HFFc6 (cell line): ENCODE data around the gene SMIM33. TPM values are rescaled to one million over a fixed set of nuclear protein-coding genes. Genes with fewer than 3 reads are reported as not detected.
"Not testable (repeated sequence)": the region's sequence is repeated elsewhere in the genome, so short reads cannot be mapped to it uniquely, and the experiment has no call there.

Experiments
- DNase-seq: peaks from one replicate; pipeline ENCODE4 v3.0.0-alpha.2; 2018
- H3K27ac Mint-ChIP-seq: 2 replicates; pipeline ENCODE4 v1.8.0; 2020; ENCODE audit warnings: mild to moderate bottlenecking, mixed read lengths
- H3K27me3 Mint-ChIP-seq: 2 replicates; pipeline ENCODE4 v1.8.0; 2021; ENCODE audit warnings: mild to moderate bottlenecking, moderate library complexity, mixed read lengths; ENCODE audit not compliant: insufficient read depth
- H3K36me3 Mint-ChIP-seq: 2 replicates; pipeline ENCODE4 v1.8.0; 2021; ENCODE audit warnings: low read depth, mixed read lengths
- H3K4me1 Mint-ChIP-seq: 2 replicates; pipeline ENCODE4 v1.8.0; 2020; ENCODE audit warnings: low read depth, mixed read lengths
- H3K4me3 Mint-ChIP-seq: 2 replicates; pipeline ENCODE4 v1.8.0; 2020; ENCODE audit warnings: mild to moderate bottlenecking, moderate library complexity, mixed read lengths
- H3K9me3 Mint-ChIP-seq: 2 replicates; pipeline ENCODE4 v1.8.0; 2020; ENCODE audit warnings: mild to moderate bottlenecking, mixed read lengths
- total RNA-seq, 6 experiments: library from RNA; stranded (reverse); fragmentation: NEBNext Ultra II Directional; extraction: Animal tissue kit (Norgen Biotek cat#: 25700); gene quantifications; 2 replicates in 1 of 6; 3 replicates in 5 of 6; pipeline ENCODE4 v1.2.3, GENCODE V29; 2021
- TF ChIP-seq, protein P1 (sequence below): fragments of 200-600 bp; sonication (generic); IDR thresholded peaks from 2 replicates; pipeline ENCODE4 v1.5.0; 2021; ENCODE audit warnings: antibody characterized with exemption, mild to moderate bottlenecking

SMIM33 gene
- total RNA-seq, 6 experiments from 2014 or later = not detected

DNA sequence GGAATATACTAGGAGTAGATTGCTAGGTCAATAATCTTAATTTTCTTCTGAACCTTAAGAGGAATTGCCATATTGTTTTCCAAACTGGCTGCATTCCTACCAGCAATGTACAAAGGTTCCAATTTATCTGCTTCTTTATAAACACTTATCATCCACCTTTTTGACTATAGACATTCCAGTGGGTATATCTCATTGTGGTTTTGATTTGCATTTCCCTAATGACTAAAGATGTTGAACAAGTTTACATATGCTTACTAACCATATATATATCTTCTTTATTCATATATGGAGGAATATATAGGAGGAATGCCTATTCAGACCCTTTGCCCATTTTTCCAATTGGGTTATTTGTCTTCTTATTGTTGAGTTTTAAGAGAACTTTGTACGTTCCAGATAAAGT, 39.1 kb upstream of the SMIM33 start:
- DNase-seq = no peak
- Mint-ChIP-seq H3K9me3 (no peaks in the 10 kb centered on the region), H3K36me3 (peaks cover 5% of the 10 kb centered on the region; the same call in 1 of the 2 replicates), H3K4me1 (peaks cover 14% of the 10 kb centered on the region), H3K27me3 (no peaks in the 10 kb centered on the region; the same call in 1 of the 2 replicates), H3K4me3 (no peak overlapping the region), H3K27ac (no peak overlapping the region)
- TF ChIP-seq, protein P1, sequence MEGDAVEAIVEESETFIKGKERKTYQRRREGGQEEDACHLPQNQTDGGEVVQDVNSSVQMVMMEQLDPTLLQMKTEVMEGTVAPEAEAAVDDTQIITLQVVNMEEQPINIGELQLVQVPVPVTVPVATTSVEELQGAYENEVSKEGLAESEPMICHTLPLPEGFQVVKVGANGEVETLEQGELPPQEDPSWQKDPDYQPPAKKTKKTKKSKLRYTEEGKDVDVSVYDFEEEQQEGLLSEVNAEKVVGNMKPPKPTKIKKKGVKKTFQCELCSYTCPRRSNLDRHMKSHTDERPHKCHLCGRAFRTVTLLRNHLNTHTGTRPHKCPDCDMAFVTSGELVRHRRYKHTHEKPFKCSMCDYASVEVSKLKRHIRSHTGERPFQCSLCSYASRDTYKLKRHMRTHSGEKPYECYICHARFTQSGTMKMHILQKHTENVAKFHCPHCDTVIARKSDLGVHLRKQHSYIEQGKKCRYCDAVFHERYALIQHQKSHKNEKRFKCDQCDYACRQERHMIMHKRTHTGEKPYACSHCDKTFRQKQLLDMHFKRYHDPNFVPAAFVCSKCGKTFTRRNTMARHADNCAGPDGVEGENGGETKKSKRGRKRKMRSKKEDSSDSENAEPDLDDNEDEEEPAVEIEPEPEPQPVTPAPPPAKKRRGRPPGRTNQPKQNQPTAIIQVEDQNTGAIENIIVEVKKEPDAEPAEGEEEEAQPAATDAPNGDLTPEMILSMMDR = no peak

DNA sequence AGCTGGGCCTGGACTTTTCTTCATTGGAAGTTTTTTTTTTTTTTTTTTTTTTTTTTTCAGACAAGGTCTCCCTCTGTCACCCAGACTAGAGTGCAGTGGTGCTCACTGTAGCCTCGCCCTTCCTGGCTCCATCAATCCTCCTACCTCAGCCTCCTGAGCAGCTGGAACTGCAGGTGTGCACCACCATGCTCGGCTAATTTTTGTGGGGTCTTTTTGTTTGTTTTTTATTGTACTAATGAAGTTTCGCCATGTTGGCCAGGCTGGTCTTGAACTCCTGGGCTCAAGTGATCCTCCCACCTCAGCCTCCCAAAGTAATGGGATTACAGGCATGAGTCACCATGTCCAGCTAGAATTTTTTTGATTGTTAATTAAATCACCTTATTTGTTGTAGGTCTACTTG, 35.1 kb upstream of the SMIM33 start:
- Mint-ChIP-seq H3K4me3 (no peak overlapping the region), H3K4me1 (peaks cover 30% of the 10 kb centered on the region), H3K27me3 (no peaks in the 10 kb centered on the region; the same call in 1 of the 2 replicates), H3K27ac (no peak overlapping the region), H3K9me3 (no peaks in the 10 kb centered on the region), H3K36me3 (peaks cover 5% of the 10 kb centered on the region; the same call in 1 of the 2 replicates)
- DNase-seq = no peak
- TF ChIP-seq, protein P1 = no peak

DNA sequence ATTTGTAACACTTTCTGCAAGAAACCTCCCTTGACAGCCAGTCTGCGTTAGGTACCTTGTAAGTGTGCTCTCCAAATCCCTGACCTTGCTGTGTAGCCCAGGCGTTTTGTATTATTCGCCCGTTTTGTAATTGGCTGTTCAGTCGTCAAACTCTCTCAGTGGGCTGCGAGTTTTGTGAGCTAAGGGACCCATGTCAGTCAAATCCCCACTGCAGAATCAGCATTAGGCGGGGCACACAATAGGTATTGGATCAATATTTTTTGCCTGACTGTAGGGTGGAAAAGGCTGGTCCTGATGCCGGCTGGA, 32.1 kb upstream of the SMIM33 start:
- H3K27me3 Mint-ChIP-seq = no peaks in the 10 kb centered on the region; the same call in 1 of the 2 replicates
- peak overlapping the region; percentile 97 for H3K27ac Mint-ChIP-seq
- peaks cover 36% of the 10 kb centered on the region for H3K4me1 Mint-ChIP-seq
- TF ChIP-seq, protein P1 = no peak
- H3K9me3 Mint-ChIP-seq = no peaks in the 10 kb centered on the region
- DNase-seq = no peak
- H3K36me3 Mint-ChIP-seq = no peaks in the 10 kb centered on the region
- H3K4me3 Mint-ChIP-seq = peak overlapping the region; percentile 97

DNA sequence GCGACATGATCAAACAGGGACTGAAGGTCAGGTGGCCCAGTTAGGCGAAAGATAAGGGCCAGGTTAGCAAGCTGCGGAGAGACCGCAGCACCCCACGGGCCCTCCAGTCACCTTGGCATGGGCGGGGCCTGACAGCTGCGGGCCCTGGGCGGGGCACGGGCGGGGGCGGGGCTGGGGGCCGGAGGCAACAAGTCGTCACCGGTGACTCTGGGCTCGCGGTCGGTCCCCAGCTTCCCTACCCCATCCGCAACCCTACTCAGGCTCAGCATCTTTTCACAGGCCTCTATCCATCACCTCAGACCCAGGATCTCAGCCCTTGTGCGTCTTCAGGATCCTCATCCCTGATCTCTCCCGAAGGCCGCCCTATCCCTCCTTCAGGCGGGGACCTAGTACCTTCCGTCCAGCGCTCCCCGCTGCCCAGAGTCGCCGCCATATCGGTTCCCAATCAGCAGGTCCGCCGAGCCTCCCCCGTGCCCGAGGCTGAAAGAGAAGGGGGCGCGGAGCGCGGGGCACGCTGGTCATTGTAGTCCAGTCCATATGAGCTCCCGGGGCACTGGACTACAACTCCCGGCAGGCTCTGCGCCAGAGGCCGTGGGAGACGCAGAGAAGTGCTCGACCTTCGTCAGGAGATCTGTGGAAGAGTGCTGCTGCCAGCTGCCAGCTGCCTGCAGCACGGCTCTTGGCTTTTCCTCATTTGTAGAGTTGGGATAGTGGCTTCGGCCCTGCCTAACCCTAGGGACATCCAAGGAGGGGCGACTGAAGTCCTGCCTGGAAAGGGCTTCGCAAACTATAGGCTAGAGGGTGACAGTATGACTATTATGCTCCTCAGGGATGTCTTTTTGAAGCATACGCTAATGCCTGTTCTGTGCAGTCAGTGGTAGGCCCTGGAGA, 31.5 kb upstream of the SMIM33 start, which contains the start of gene DNAJC18:
TSS of gene DNAJC18 (minus strand) at position 513 of the 891 bp plus-strand sequence. CDS start at position 433, 80 bp downstream.
- H3K9me3 Mint-ChIP-seq = no peaks in the 10 kb centered on the region
- TF ChIP-seq, protein P1 = no peak
- peak within 1 kb of the TSS; percentile 97 for H3K4me3 Mint-ChIP-seq
- H3K27ac Mint-ChIP-seq = peak within 1 kb of the TSS; percentile 97
- H3K4me1 Mint-ChIP-seq = peaks cover 42% of the 10 kb centered on the region
- peak; percentile 81 for DNase-seq
- H3K27me3 Mint-ChIP-seq = no peaks in the 10 kb centered on the region; the same call in 1 of the 2 replicates
- H3K36me3 Mint-ChIP-seq = no peaks in the 10 kb centered on the region

- H3K27ac Mint-ChIP-seq, H3K27me3 Mint-ChIP-seq, H3K36me3 Mint-ChIP-seq, H3K4me3 Mint-ChIP-seq, H3K9me3 Mint-ChIP-seq, DNase-seq: not testable (repeated sequence)
- H3K4me1 Mint-ChIP-seq = peaks cover 54% of the 10 kb centered on the region
These were observed 30.4 kb upstream of the SMIM33 start for GRCh38 chr5:139440416-139440815.

- Mint-ChIP-seq H3K4me1 (peaks cover 70% of the 10 kb centered on the region), H3K36me3 (no peaks in the 10 kb centered on the region), H3K9me3 (no peaks in the 10 kb centered on the region), H3K27me3 (peaks cover 3% of the 10 kb centered on the region; the same call in 1 of the 2 replicates), H3K4me3 (peak overlapping the region; percentile 35), H3K27ac (peak overlapping the region; percentile 90)
- peak; percentile 87 for DNase-seq
- TF ChIP-seq, protein P1 = no peak
These were observed 26.9 kb upstream of the SMIM33 start for GRCh38 chr5:139443831-139444453.
